Measurements from ENCODE around the gene ARGFX.

Gene ARGFX

GRCh38 chr3:121529308-121529707 is 38.4 kb upstream of the ARGFX start:
- Histone ChIP-seq H2AFZ (ENCODE audit: low read length) (no peak overlapping the region), H3K9me3 (replicated peaks; ENCODE audit: insufficient read depth, low read length) (no peaks in the 10 kb centered on the region), H3K27me3 (replicated peaks; ENCODE audit: insufficient read depth, low read length) (no peaks in the 10 kb centered on the region), H3K79me2 (ENCODE audit: low read length) (peaks cover 34% of the 10 kb centered on the region), H3K4me2 (ENCODE audit: low read depth, low read length) (no peak overlapping the region), H3K9ac (ENCODE audit: low read length) (no peak overlapping the region), H3F3A (ENCODE audit: insufficient read depth, low read length) (no peaks in the 10 kb centered on the region), H3K4me3 (ENCODE audit: low read length) (no peak overlapping the region), H4K20me1 (ENCODE audit: insufficient read depth, low read length) (no peaks in the 10 kb centered on the region), H3K9me2 (replicated peaks; ENCODE audit: insufficient read depth, low read length) (no peaks in the 10 kb centered on the region), H3K36me3 (replicated peaks; ENCODE audit: insufficient read depth, low read length) (peaks cover 5% of the 10 kb centered on the region), H3K4me1 (ENCODE audit: low read length) (no peaks in the 10 kb centered on the region), H3K27ac (ENCODE audit: low read length) (no peak overlapping the region)
- TF ChIP-seq CTCF (IDR thresholded peaks at IDR 0.05; ENCODE audit: low read length): peak; percentile 21
- no peak for TF ChIP-seq EZH2phosphoT487 (IDR thresholded peaks at IDR 0.05; ENCODE audit: low read length)
- no peak for DNase-seq

GRCh38 chr3:121531269-121531668 is 36.5 kb upstream of the ARGFX start:
- Histone ChIP-seq H3K79me2 (ENCODE audit: low read length) (peaks cover 40% of the 10 kb centered on the region), H3K27ac (ENCODE audit: low read length) (no peak overlapping the region; the same call in 1 of the 2 replicates), H3K9me3 (replicated peaks; ENCODE audit: insufficient read depth, low read length) (no peaks in the 10 kb centered on the region), H3K27me3 (replicated peaks; ENCODE audit: insufficient read depth, low read length) (no peaks in the 10 kb centered on the region), H4K20me1 (ENCODE audit: insufficient read depth, low read length) (no peaks in the 10 kb centered on the region), H3K36me3 (replicated peaks; ENCODE audit: insufficient read depth, low read length) (peaks cover 11% of the 10 kb centered on the region), H2AFZ (ENCODE audit: low read length) (no peak overlapping the region), H3K4me2 (ENCODE audit: low read depth, low read length) (no peak overlapping the region), H3K9me2 (replicated peaks; ENCODE audit: insufficient read depth, low read length) (no peaks in the 10 kb centered on the region), H3K9ac (ENCODE audit: low read length) (no peak overlapping the region), H3F3A (ENCODE audit: insufficient read depth, low read length) (no peaks in the 10 kb centered on the region), H3K4me1 (ENCODE audit: low read length) (no peaks in the 10 kb centered on the region), H3K4me3 (ENCODE audit: low read length) (no peak overlapping the region)
- DNase-seq: no peak
- TF ChIP-seq CTCF (IDR thresholded peaks at IDR 0.05; ENCODE audit: low read length) (no peak), EZH2phosphoT487 (IDR thresholded peaks at IDR 0.05; ENCODE audit: low read length) (no peak), EZH2 (optimal IDR thresholded peaks at IDR 0.05; ENCODE audit: low read depth, low read length) (no peak)

- Histone ChIP-seq H3K4me3 (ENCODE audit: low read length) (no peak overlapping the region), H3K79me2 (ENCODE audit: low read length) (peaks cover 78% of the 10 kb centered on the region), H3K9me3 (replicated peaks; ENCODE audit: insufficient read depth, low read length) (no peaks in the 10 kb centered on the region), H3K9me2 (replicated peaks; ENCODE audit: insufficient read depth, low read length) (no peaks in the 10 kb centered on the region), H3K4me2 (ENCODE audit: low read depth, low read length) (no peak overlapping the region), H3K9ac (ENCODE audit: low read length) (no peak overlapping the region), H3K27me3 (replicated peaks; ENCODE audit: insufficient read depth, low read length) (no peaks in the 10 kb centered on the region), H3K27ac (ENCODE audit: low read length) (no peak overlapping the region), H4K20me1 (ENCODE audit: insufficient read depth, low read length) (no peaks in the 10 kb centered on the region), H3K4me1 (ENCODE audit: low read length) (peaks cover 10% of the 10 kb centered on the region), H3F3A (ENCODE audit: insufficient read depth, low read length) (peaks cover 14% of the 10 kb centered on the region), H3K36me3 (replicated peaks; ENCODE audit: insufficient read depth, low read length) (peaks cover 9% of the 10 kb centered on the region; the same call in 1 of the 2 replicates), H2AFZ (ENCODE audit: low read length) (no peak overlapping the region)
- no peak for DNase-seq
- TF ChIP-seq CTCF (IDR thresholded peaks at IDR 0.05; ENCODE audit: low read length) (no peak), EZH2phosphoT487 (IDR thresholded peaks at IDR 0.05; ENCODE audit: low read length) (no peak), EZH2 (optimal IDR thresholded peaks at IDR 0.05; ENCODE audit: low read depth, low read length) (no peak)
Observed at GRCh38 chr3:121542924-121543323, 24.8 kb upstream of the ARGFX start.
